ENCODE data around the gene FRYL.

DNA sequence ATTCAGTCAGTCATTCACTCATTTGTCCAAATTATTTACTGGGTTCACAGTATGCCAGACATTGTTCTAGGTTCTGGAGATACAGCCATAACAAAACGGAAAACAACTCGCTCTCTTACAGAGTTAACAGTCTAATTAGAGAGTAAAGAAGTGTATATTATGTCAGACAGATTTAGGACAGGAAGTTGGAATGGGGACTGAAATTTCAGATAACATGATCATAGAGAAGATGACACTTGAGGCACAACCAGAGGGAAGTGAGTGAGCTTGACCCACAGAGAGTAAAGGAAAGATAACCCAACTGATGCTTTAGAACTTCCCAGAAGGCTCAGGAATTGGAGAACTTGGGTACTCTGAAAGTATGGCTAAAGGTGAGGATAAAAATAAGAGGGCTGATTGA is 150.6 kb downstream of the FRYL start:
- TF ChIP-seq, protein P1, sequence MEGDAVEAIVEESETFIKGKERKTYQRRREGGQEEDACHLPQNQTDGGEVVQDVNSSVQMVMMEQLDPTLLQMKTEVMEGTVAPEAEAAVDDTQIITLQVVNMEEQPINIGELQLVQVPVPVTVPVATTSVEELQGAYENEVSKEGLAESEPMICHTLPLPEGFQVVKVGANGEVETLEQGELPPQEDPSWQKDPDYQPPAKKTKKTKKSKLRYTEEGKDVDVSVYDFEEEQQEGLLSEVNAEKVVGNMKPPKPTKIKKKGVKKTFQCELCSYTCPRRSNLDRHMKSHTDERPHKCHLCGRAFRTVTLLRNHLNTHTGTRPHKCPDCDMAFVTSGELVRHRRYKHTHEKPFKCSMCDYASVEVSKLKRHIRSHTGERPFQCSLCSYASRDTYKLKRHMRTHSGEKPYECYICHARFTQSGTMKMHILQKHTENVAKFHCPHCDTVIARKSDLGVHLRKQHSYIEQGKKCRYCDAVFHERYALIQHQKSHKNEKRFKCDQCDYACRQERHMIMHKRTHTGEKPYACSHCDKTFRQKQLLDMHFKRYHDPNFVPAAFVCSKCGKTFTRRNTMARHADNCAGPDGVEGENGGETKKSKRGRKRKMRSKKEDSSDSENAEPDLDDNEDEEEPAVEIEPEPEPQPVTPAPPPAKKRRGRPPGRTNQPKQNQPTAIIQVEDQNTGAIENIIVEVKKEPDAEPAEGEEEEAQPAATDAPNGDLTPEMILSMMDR (IDR thresholded peaks at IDR 0.05): no peak
- TF ChIP-seq POLR2A (IDR thresholded peaks at IDR 0.05): no peak
